H1 (cell line): ENCODE data around the gene ITGA4. TPM values are rescaled to one million over a fixed set of nuclear protein-coding genes. Genes with fewer than 3 reads are reported as not detected.

Experiments used
- HDAC2 ChIP-seq, 2 experiments: fragments of 300-600 bp in 1 of 2; sonication (generic) in 1 of 2; IDR thresholded peaks; 2 replicates each; pipeline ENCODE4 v1.6.1; 2011 to 2012; ENCODE audit warnings: low read depth in 2 of 2, low read length in 2 of 2, mild to moderate bottlenecking in 2 of 2, moderate library complexity in 2 of 2, borderline replicate concordance in 1 of 2, inconsistent platforms in 1 of 2
- MAX ChIP-seq: IDR thresholded peaks from 2 replicates; pipeline ENCODE4 v1.6.1; 2012; ENCODE audit warnings: inconsistent platforms
- NRF1 ChIP-seq: IDR thresholded peaks from 2 replicates; pipeline ENCODE4 v1.6.1; 2011; ENCODE audit warnings: mild to moderate bottlenecking, low read depth, low read length, improper control_type of control experiment
- RAD21 ChIP-seq, 2 experiments: IDR thresholded peaks in 1 of 2; conservative IDR thresholded peaks in 1 of 2; 2 replicates each; pipeline ENCODE4 v1.6.1; 2011; ENCODE audit warnings: low read depth in 2 of 2, low read length in 2 of 2, improper control_type of control experiment in 1 of 2, inconsistent platforms in 1 of 2, mild to moderate bottlenecking in 1 of 2, moderate library complexity in 1 of 2
- RFX5 ChIP-seq: IDR thresholded peaks from 2 replicates; pipeline ENCODE4 v1.6.1; 2011; ENCODE audit warnings: low read depth, low read length, improper control_type of control experiment, borderline replicate concordance
- SIX5 ChIP-seq: IDR thresholded peaks from 2 replicates; pipeline ENCODE4 v1.6.1; 2011; ENCODE audit warnings: mild to moderate bottlenecking, low read depth, low read length
- TEAD4 ChIP-seq: IDR thresholded peaks from 2 replicates; pipeline ENCODE4 v1.6.1; 2012; ENCODE audit warnings: low read depth, low read length, inconsistent platforms, mixed read lengths
- polyA plus RNA-seq, 7 experiments: library from polyadenylated mRNA; depleted of rRNA in 3 of 7; stranded (reverse) in 5 of 7; unstranded in 2 of 7; fragments of >200 nt in 5 of 7; fragments of 200-250 nt in 2 of 7; gene quantifications; 1 replicate in 5 of 7; 2 replicates in 1 of 7; 4 replicates in 1 of 7; pipeline versions ENCODE4 v1.2.1 to v1.2.3, GENCODE V29; 2011 to 2013; ENCODE audit warnings: missing spikeins in 2 of 7, mixed read lengths in 2 of 7
- total RNA-seq: library from RNA; stranded (reverse); fragmentation: NEBNext Ultra II Directional; extraction: Animal tissue kit (Norgen Biotek cat#: 25700); gene quantifications from 2 replicates; pipeline ENCODE4 v1.2.1, GENCODE V29; 2021
- TF ChIP-seq, protein P1 (sequence below): fragments of 300-600 bp; sonication (generic); IDR thresholded peaks from 2 replicates; pipeline ENCODE4 v1.7.1; 2012; ENCODE audit warnings: low read length, moderate library complexity, mild to moderate bottlenecking, inconsistent platforms; ENCODE audit not compliant: insufficient replicate concordance

ITGA4 gene
- total and polyA plus RNA-seq, 2 of the 8 experiments (the other 6 are each of a cell fraction or from before 2014, with no cell fraction given): 0.60 to 2.1 TPM

DNA sequence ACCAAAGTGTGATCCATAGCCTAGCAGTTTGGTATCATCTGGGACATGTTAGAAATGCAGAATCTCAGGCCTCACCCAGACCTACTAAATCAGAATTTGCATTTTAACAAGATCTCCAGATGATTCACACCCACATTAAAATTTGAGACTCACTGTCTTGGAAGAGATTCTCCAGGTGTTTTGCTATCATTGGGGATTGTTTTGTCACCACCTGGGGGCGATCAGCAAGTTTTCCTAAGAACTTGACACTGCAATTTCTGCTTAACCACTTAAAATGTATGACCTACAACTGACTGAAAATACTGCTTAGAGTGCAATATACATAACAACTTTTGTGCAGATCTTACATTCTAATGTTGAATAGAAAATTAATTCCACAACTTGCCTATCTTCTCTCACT, 18.9 kb upstream of the ITGA4 start (continued):
- TF ChIP-seq, protein P1, sequence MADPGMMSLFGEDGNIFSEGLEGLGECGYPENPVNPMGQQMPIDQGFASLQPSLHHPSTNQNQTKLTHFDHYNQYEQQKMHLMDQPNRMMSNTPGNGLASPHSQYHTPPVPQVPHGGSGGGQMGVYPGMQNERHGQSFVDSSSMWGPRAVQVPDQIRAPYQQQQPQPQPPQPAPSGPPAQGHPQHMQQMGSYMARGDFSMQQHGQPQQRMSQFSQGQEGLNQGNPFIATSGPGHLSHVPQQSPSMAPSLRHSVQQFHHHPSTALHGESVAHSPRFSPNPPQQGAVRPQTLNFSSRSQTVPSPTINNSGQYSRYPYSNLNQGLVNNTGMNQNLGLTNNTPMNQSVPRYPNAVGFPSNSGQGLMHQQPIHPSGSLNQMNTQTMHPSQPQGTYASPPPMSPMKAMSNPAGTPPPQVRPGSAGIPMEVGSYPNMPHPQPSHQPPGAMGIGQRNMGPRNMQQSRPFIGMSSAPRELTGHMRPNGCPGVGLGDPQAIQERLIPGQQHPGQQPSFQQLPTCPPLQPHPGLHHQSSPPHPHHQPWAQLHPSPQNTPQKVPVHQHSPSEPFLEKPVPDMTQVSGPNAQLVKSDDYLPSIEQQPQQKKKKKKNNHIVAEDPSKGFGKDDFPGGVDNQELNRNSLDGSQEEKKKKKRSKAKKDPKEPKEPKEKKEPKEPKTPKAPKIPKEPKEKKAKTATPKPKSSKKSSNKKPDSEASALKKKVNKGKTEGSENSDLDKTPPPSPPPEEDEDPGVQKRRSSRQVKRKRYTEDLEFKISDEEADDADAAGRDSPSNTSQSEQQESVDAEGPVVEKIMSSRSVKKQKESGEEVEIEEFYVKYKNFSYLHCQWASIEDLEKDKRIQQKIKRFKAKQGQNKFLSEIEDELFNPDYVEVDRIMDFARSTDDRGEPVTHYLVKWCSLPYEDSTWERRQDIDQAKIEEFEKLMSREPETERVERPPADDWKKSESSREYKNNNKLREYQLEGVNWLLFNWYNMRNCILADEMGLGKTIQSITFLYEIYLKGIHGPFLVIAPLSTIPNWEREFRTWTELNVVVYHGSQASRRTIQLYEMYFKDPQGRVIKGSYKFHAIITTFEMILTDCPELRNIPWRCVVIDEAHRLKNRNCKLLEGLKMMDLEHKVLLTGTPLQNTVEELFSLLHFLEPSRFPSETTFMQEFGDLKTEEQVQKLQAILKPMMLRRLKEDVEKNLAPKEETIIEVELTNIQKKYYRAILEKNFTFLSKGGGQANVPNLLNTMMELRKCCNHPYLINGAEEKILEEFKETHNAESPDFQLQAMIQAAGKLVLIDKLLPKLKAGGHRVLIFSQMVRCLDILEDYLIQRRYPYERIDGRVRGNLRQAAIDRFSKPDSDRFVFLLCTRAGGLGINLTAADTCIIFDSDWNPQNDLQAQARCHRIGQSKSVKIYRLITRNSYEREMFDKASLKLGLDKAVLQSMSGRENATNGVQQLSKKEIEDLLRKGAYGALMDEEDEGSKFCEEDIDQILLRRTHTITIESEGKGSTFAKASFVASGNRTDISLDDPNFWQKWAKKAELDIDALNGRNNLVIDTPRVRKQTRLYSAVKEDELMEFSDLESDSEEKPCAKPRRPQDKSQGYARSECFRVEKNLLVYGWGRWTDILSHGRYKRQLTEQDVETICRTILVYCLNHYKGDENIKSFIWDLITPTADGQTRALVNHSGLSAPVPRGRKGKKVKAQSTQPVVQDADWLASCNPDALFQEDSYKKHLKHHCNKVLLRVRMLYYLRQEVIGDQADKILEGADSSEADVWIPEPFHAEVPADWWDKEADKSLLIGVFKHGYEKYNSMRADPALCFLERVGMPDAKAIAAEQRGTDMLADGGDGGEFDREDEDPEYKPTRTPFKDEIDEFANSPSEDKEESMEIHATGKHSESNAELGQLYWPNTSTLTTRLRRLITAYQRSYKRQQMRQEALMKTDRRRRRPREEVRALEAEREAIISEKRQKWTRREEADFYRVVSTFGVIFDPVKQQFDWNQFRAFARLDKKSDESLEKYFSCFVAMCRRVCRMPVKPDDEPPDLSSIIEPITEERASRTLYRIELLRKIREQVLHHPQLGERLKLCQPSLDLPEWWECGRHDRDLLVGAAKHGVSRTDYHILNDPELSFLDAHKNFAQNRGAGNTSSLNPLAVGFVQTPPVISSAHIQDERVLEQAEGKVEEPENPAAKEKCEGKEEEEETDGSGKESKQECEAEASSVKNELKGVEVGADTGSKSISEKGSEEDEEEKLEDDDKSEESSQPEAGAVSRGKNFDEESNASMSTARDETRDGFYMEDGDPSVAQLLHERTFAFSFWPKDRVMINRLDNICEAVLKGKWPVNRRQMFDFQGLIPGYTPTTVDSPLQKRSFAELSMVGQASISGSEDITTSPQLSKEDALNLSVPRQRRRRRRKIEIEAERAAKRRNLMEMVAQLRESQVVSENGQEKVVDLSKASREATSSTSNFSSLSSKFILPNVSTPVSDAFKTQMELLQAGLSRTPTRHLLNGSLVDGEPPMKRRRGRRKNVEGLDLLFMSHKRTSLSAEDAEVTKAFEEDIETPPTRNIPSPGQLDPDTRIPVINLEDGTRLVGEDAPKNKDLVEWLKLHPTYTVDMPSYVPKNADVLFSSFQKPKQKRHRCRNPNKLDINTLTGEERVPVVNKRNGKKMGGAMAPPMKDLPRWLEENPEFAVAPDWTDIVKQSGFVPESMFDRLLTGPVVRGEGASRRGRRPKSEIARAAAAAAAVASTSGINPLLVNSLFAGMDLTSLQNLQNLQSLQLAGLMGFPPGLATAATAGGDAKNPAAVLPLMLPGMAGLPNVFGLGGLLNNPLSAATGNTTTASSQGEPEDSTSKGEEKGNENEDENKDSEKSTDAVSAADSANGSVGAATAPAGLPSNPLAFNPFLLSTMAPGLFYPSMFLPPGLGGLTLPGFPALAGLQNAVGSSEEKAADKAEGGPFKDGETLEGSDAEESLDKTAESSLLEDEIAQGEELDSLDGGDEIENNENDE: no peak
- TF ChIP-seq RAD21 (IDR thresholded peaks at IDR 0.05 in 1 of 2, conservative IDR thresholded peaks at IDR 0.05 in 1 of 2; ENCODE audit: low read depth in 2 of 2, low read length in 2 of 2) (peak; percentile 32 to 51; a peak in 3 of 4 replicates), TEAD4 (no peak), NRF1 (no peak), RFX5 (no peak), HDAC2 (IDR thresholded peaks at IDR 0.05; ENCODE audit: borderline replicate concordance in 1 of 2, low read depth in 2 of 2, low read length in 2 of 2) (no peak), SIX5 (no peak), MAX (no peak)
- TF ChIP-seq, all 59 proteins: peak for 3
